ENCODE results near the gene C22orf31.
A peak's percentile ranks its signal among the peaks of the same experiment; 100 is the strongest.

Gene C22orf31

GRCh38 chr22:29072979-29073617, 11.5 kb upstream of the C22orf31 start, which contains the start of gene KREMEN1:
TSS of gene KREMEN1 (plus strand) at chr22:29073035. CDS start at chr22:29073131, 96 bp downstream.
- peak within 1 kb of the TSS; percentile 63; the same call in 1 of the 2 replicates for H3K27ac ChIP-seq (ENCODE audit: extremely low read depth, low read depth, low read length)
- POLR2A ChIA-PET: interaction anchor here (0.9 to 1.4 kb wide), 4 partner anchors 10 to 191 kb away, joined by 3 to 4 read pairs (median 4); no protein-coding TSS in a partner anchor

GRCh38 chr22:29072193-29072978, 10.8 kb upstream of the C22orf31 start:
- peak overlapping the region; percentile 65 for H3K4me3 ChIP-seq (ENCODE audit: low read depth, low read length)
- POLR2A ChIA-PET: interaction anchor here (0.9 to 1.4 kb wide), 4 partner anchors 10 to 190 kb away, joined by 3 to 4 read pairs (median 4); no protein-coding TSS in a partner anchor
- TF ChIP-seq ZFHX2 (tag by site-specific recombination; conservative IDR thresholded peaks at IDR 0.05): no peak
- no peak for TF ChIP-seq ZNF791 (tag by site-specific recombination; IDR thresholded peaks at IDR 0.05)
- TF ChIP-seq ZNF549 (tag by site-specific recombination; IDR thresholded peaks at IDR 0.05): no peak
- TF ChIP-seq ZNF292 (tag by site-specific recombination; IDR thresholded peaks at IDR 0.05; ENCODE audit: borderline replicate concordance, low read depth): no peak
- no peak for TF ChIP-seq ZNF2 (tag by site-specific recombination; IDR thresholded peaks at IDR 0.05)
- TF ChIP-seq ZBTB26 (tag by site-specific recombination; optimal IDR thresholded peaks at IDR 0.05): peak; percentile 45
- peak; percentile 51; the same call in 1 of the 2 replicates for TF ChIP-seq KLF1 (tag by site-specific recombination; IDR thresholded peaks at IDR 0.05)
- TF ChIP-seq KLF8 (tag by site-specific recombination; IDR thresholded peaks at IDR 0.05): 0 out of 2 replicates have a peak, but pooled peaks have one; percentile 21
- peak; percentile 65 for TF ChIP-seq SP2 (tag by site-specific recombination; IDR thresholded peaks at IDR 0.05)
- peak; percentile 60; the same call in 1 of the 2 replicates for TF ChIP-seq KLF9 (tag by site-specific recombination; IDR thresholded peaks at IDR 0.05; ENCODE audit: low read depth)
- peak; percentile 51 for TF ChIP-seq ZXDB (tag by site-specific recombination; IDR thresholded peaks at IDR 0.05)
- no peak for TF ChIP-seq ZSCAN30 (tag by site-specific recombination; IDR thresholded peaks at IDR 0.05)
- no peak for TF ChIP-seq ZNF138 (tag by site-specific recombination; IDR thresholded peaks at IDR 0.05; ENCODE audit: borderline replicate concordance)
- 0 out of 2 replicates have a peak, but pooled peaks have one; percentile 45 for TF ChIP-seq BCL11A (tag by site-specific recombination; IDR thresholded peaks at IDR 0.05; ENCODE audit: low read depth)
- TF ChIP-seq KLF17 (tag by site-specific recombination; IDR thresholded peaks at IDR 0.05): 0 out of 2 replicates have a peak, but pooled peaks have one; percentile 24
- no peak for TF ChIP-seq ZNF423 (tag by site-specific recombination; IDR thresholded peaks at IDR 0.05)
- TF ChIP-seq SP3 (tag by site-specific recombination; IDR thresholded peaks at IDR 0.05): peak; percentile 78
- TF ChIP-seq ZNF350 (tag by site-specific recombination; IDR thresholded peaks at IDR 0.05): no peak
- TF ChIP-seq ZNF580 (tag by site-specific recombination; IDR thresholded peaks at IDR 0.05): 0 out of 2 replicates have a peak, but pooled peaks have one; percentile 20
- TF ChIP-seq ZNF629 (tag by site-specific recombination; IDR thresholded peaks at IDR 0.05): 0 out of 2 replicates have a peak, but pooled peaks have one; percentile 16

More at GRCh38 chr22:29072979-29073617, 11.5 kb upstream of the C22orf31 start, which contains the start of gene KREMEN1:
- Histone ChIP-seq H3K36me3 (ENCODE audit: control insufficient read depth in 2 of 2, insufficient read depth in 1 of 2, low read length in 2 of 2) (no peaks in the 10 kb centered on the region; a peak in 1 of 3 replicates), H3K4me3 (ENCODE audit: low read depth, low read length) (peak within 1 kb of the TSS; percentile 65), H3K9me3 (ENCODE audit: control insufficient read depth, insufficient read depth, low read depth, low read length) (no peaks in the 10 kb centered on the region), H3K4me1 (ENCODE audit: control insufficient read depth, insufficient read depth, low read length) (no peaks in the 10 kb centered on the region; the same call in 1 of the 2 replicates)
- CTCF ChIA-PET: interaction anchor here (0.6 to 1.5 kb wide), 3 partner anchors 32 to 81 kb away, joined by 3 to 6 read pairs (median 5); no protein-coding TSS in a partner anchor
- TF ChIP-seq ZNF2 (tag by site-specific recombination; IDR thresholded peaks at IDR 0.05) (no peak), OSR2 (tag by site-specific recombination; IDR thresholded peaks at IDR 0.05) (no peak), ZBTB20 (tag by site-specific recombination; IDR thresholded peaks at IDR 0.05) (peak; percentile 28; the same call in 1 of the 2 replicates), PATZ1 (tag by site-specific recombination; IDR thresholded peaks at IDR 0.05) (peak; percentile 16; the same call in 1 of the 2 replicates), GLIS2 (tag by site-specific recombination; IDR thresholded peaks at IDR 0.05) (peak; percentile 58; the same call in 1 of the 2 replicates)

More at GRCh38 chr22:29072193-29072978, 10.8 kb upstream of the C22orf31 start:
- no peaks in the 10 kb centered on the region for H3K9me3 ChIP-seq (ENCODE audit: control insufficient read depth, insufficient read depth, low read depth, low read length)
- no peaks in the 10 kb centered on the region; the same call in 1 of the 2 replicates for H3K4me1 ChIP-seq (ENCODE audit: control insufficient read depth, insufficient read depth, low read length)
- H3K27ac ChIP-seq (ENCODE audit: extremely low read depth, low read depth, low read length): no peak overlapping the region; the same call in 1 of the 2 replicates
- no peaks in the 10 kb centered on the region; a peak in 1 of 3 replicates for H3K36me3 ChIP-seq (ENCODE audit: control insufficient read depth in 2 of 2, insufficient read depth in 1 of 2, low read length in 2 of 2)
- CTCF ChIA-PET: interaction anchor here (0.6 to 1.5 kb wide), 3 partner anchors 31 to 82 kb away, joined by 3 to 6 read pairs (median 5); no protein-coding TSS in a partner anchor
